T-helper 1 cell (primary cell): ENCODE results near the gene CR2.
"Not testable (repeated sequence)": the region's sequence is repeated elsewhere in the genome, so short reads cannot be mapped to it uniquely, and the experiment has no call there.

Experiments used
- DNase-seq, 5 donors: peaks; one replicate each; pipeline ENCODE4 v3.0.0-alpha.2; 2012 to 2020
- total RNA-seq, 4 donors: gene quantifications; one replicate each; lab custom pipeline; 2026; lab: John Stamatoyannopoulos, UW

The CR2 gene
- 2.0 to 4.4 (median 3.1) reads per million in 4 donors for total RNA-seq

GRCh38 chr1:207454046-207454964 lies at the start of gene CR2:
TSS of gene CR2 (plus strand) at chr1:207454328. CDS start at chr1:207454419, 91 bp downstream.
- peak in 4 of 5 donors; percentile 6 to 20 (median 14) for DNase-seq

GRCh38 chr1:207404849-207405525 lies 49.1 kb upstream of the CR2 start:
- DNase-seq: peak in 1 of 5 donors; percentile 66

GRCh38 chr1:207405814-207406213 lies 48.3 kb upstream of the CR2 start:
- no peak for DNase-seq

- peak in 1 of 5 donors; percentile 26 for DNase-seq
Observed at GRCh38 chr1:207407655-207408260, 46.4 kb upstream of the CR2 start.

GRCh38 chr1:207412845-207413244 lies 41.3 kb upstream of the CR2 start:
- no peak for DNase-seq

- DNase-seq: peak in 1 of 5 donors; percentile 37
Observed at GRCh38 chr1:207414606-207415108, 39.5 kb upstream of the CR2 start.

- no peak for DNase-seq
Observed at GRCh38 chr1:207417076-207417475, 37.1 kb upstream of the CR2 start.

- no peak for DNase-seq
Observed at GRCh38 chr1:207418351-207418750, 35.8 kb upstream of the CR2 start.

- no peak for DNase-seq
Observed at GRCh38 chr1:207420109-207420508, 34.0 kb upstream of the CR2 start.

GRCh38 chr1:207421078-207421477 lies 33.0 kb upstream of the CR2 start:
- DNase-seq: no peak

- no peak for DNase-seq
Observed at GRCh38 chr1:207423560-207424292, 30.4 kb upstream of the CR2 start.

- no peak for DNase-seq
Observed at GRCh38 chr1:207424570-207425131, 29.5 kb upstream of the CR2 start.

- DNase-seq: no peak
Observed at GRCh38 chr1:207427832-207428585, 26.1 kb upstream of the CR2 start.

- DNase-seq: no peak
Observed at GRCh38 chr1:207428783-207429182, 25.3 kb upstream of the CR2 start.

GRCh38 chr1:207429963-207430362 lies 24.2 kb upstream of the CR2 start:
- no peak for DNase-seq

GRCh38 chr1:207430602-207431001 lies 23.5 kb upstream of the CR2 start:
- DNase-seq: no peak

- DNase-seq: no peak
Observed at GRCh38 chr1:207431508-207431907, 22.6 kb upstream of the CR2 start.

GRCh38 chr1:207433435-207433834 lies 20.7 kb upstream of the CR2 start:
- DNase-seq: no peak

GRCh38 chr1:207436746-207437145 lies 17.4 kb upstream of the CR2 start:
- not testable (repeated sequence) for DNase-seq

GRCh38 chr1:207440626-207441025 lies 13.5 kb upstream of the CR2 start:
- DNase-seq: no peak

GRCh38 chr1:207444514-207445217 lies 9.5 kb upstream of the CR2 start:
- DNase-seq: no peak
